CD4-positive, alpha-beta T cell (primary cell): Measurements from ENCODE around the gene RAB1B. TPM values are rescaled to one million over a fixed set of nuclear protein-coding genes. Genes with fewer than 3 reads are reported as not detected.

Experiments used
- ATAC-seq: fragments of 200-7000 bp; cut with Tn5 transposase; one replicate; pipeline ENCODE4 v1.10.0; 2022; ENCODE audit warnings: mild to moderate bottlenecking; ENCODE audit not compliant: poor library complexity
- CTCF ChIA-PET: fragments of 350-600 bp; sonication (Branson Sonifier 250); formaldehyde crosslinking; loops from one replicate; lab custom pipeline; 2021; ENCODE audit warnings: antibody characterized with exemption, inconsistent platforms; lab: Charles Lee
- POLR2A ChIA-PET: fragments of 350-600 bp; sonication (Branson Sonifier 250); formaldehyde crosslinking; loops from one replicate; lab custom pipeline; 2021; ENCODE audit warnings: antibody characterized with exemption, inconsistent platforms; lab: Charles Lee
- DNase-seq, 14 experiments: peaks; one replicate each; pipeline ENCODE4 v3.0.0-alpha.2; 2013 to 2020; ENCODE audit warnings: mixed read lengths in 2 of 14
- H3K27ac ChIP-seq, 2 donors: one replicate each; pipeline versions ENCODE4 v1.5.1 to v1.7.0; 2013; ENCODE audit warnings: low read length in 2 of 2, low read depth in 1 of 2, mild to moderate bottlenecking in 1 of 2
- H3K27me3 ChIP-seq, 2 experiments: 1 replicate in 1 of 2; 2 replicates in 1 of 2; pipeline versions ENCODE4 v1.6.1 to v1.7.0; 2013; ENCODE audit warnings: low read length in 2 of 2, control low read depth in 1 of 2, mild to moderate bottlenecking in 1 of 2, moderate library complexity in 1 of 2; ENCODE audit not compliant: insufficient read depth in 2 of 2, control insufficient read depth in 1 of 2
- H3K36me3 ChIP-seq: one replicate; pipeline ENCODE4 v1.6.1; 2013; ENCODE audit warnings: low read length, control low read depth; ENCODE audit not compliant: insufficient read depth
- H3K4me1 ChIP-seq: one replicate; pipeline ENCODE4 v1.6.1; 2013; ENCODE audit warnings: low read length, control low read depth; ENCODE audit not compliant: insufficient read depth
- H3K4me3 ChIP-seq: one replicate; pipeline ENCODE4 v1.5.1; 2013; ENCODE audit warnings: mild to moderate bottlenecking, low read length, moderate library complexity
- H3K9me3 ChIP-seq, 2 experiments: 1 replicate in 1 of 2; 2 replicates in 1 of 2; pipeline versions ENCODE4 v1.6.1 to v1.7.0; 2013; ENCODE audit warnings: low read length in 2 of 2, mild to moderate bottlenecking in 2 of 2, control low read depth in 1 of 2, moderate library complexity in 1 of 2; ENCODE audit not compliant: control insufficient read depth in 1 of 2, insufficient read depth in 1 of 2
- H3K27ac Mint-ChIP-seq: one replicate; pipeline ENCODE4 v1.8.0; 2020; ENCODE audit warnings: mixed read lengths
- H3K27me3 Mint-ChIP-seq: one replicate; pipeline ENCODE4 v1.8.0; 2021; ENCODE audit warnings: mixed read lengths
- H3K36me3 Mint-ChIP-seq: one replicate; pipeline ENCODE4 v1.8.0; 2021; ENCODE audit warnings: low read depth, mixed read lengths
- H3K4me1 Mint-ChIP-seq: one replicate; pipeline ENCODE4 v1.8.0; 2021; ENCODE audit warnings: low read depth, mixed read lengths
- H3K4me3 Mint-ChIP-seq: one replicate; pipeline ENCODE4 v1.8.0; 2020; ENCODE audit warnings: mild to moderate bottlenecking, mixed read lengths
- H3K9me3 Mint-ChIP-seq: one replicate; pipeline ENCODE4 v1.8.0; 2020; ENCODE audit warnings: mixed read lengths
- intact Hi-C, 2 experiments: fragments of 100-400 bp; cut with DNase I in 1 of 2; cut with micrococcal nuclease in 1 of 2; formaldehyde crosslinking; loops; one replicate each; pipeline versions ENCODE4 v1.15.1 to v1.9.0; 2023 to 2025; cut with DNase I, micrococcal nuclease
- total RNA-seq, 174 experiments: library from RNA in 2 of 174; stranded (reverse) in 2 of 174; gene quantifications; one replicate each; pipeline ENCODE4 v1.2.3 and lab custom pipeline; 2021 to 2026
- TF ChIP-seq, protein P1 (sequence below): fragments of 200-600 bp; IDR thresholded peaks from one replicate; pipeline ENCODE4 v1.8.0; 2022; ENCODE audit warnings: antibody characterized with exemption, mild to moderate bottlenecking

RAB1B gene
- total RNA-seq, 2 experiments from 2014 or later = 27.4 to 29.4 TPM

DNA sequence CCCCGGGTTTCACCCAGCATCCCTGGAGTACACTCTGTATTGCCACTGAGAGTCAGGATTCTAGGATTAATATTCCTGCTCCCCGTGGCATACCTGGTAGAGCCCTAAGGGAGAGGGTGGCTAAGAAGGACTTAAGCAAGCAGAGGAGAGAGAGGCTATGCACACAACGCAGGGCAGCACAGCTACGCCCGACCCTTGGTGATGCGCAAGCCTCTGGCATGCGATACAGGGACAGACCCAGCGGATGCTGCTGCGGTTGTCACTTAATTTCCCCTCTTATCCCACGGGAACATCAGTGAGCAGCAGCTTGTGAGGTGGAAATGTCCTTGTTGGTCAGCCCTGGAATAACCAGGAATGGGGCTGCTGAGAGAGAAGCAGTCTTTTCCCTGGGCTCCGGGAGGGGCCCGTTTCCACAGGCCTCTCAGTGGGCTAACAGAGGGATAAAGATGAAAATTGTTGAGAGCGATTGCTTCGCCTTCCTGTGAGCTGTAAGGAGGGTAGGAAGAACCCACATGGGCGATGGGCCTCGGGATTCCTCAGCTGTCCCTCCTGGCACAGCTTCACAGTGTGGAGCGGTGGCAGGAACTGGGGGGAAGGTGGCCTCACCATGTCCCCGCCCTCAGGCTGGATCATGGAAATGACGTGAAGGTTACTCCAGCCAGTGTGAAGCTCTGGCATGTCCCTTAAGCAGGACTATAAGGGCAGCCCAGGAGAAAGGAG, 48.4 kb upstream of the RAB1B start:
- no peaks in the 10 kb centered on the region for H3K9me3 ChIP-seq
- H3K27me3 Mint-ChIP-seq = no peaks in the 10 kb centered on the region
- peaks cover 82% of the 10 kb centered on the region for H3K36me3 ChIP-seq
- ChIA-PET CTCF (interaction anchor here (0.7 to 5.2 kb wide), 2 partner anchors 62 to 450 kb away, joined by 4 to 54 read pairs; no protein-coding TSS in a partner anchor), POLR2A (interaction anchor here (1.8 kb wide), 1 partner anchor 69 kb away, joined by 5 read pairs; the partner anchor contains the start of gene YIF1A)
- H3K4me3 Mint-ChIP-seq = no peak overlapping the region
- no peaks in the 10 kb centered on the region for H3K9me3 Mint-ChIP-seq
- H3K4me1 ChIP-seq = peaks cover 15% of the 10 kb centered on the region
- H3K4me3 ChIP-seq = no peak overlapping the region
- no peaks in the 10 kb centered on the region for H3K27me3 ChIP-seq
- ATAC-seq (no peak), DNase-seq (no peak)
- peaks cover 7% of the 10 kb centered on the region for H3K4me1 Mint-ChIP-seq
- no peak overlapping the region for H3K27ac Mint-ChIP-seq
- TF ChIP-seq, protein P1, sequence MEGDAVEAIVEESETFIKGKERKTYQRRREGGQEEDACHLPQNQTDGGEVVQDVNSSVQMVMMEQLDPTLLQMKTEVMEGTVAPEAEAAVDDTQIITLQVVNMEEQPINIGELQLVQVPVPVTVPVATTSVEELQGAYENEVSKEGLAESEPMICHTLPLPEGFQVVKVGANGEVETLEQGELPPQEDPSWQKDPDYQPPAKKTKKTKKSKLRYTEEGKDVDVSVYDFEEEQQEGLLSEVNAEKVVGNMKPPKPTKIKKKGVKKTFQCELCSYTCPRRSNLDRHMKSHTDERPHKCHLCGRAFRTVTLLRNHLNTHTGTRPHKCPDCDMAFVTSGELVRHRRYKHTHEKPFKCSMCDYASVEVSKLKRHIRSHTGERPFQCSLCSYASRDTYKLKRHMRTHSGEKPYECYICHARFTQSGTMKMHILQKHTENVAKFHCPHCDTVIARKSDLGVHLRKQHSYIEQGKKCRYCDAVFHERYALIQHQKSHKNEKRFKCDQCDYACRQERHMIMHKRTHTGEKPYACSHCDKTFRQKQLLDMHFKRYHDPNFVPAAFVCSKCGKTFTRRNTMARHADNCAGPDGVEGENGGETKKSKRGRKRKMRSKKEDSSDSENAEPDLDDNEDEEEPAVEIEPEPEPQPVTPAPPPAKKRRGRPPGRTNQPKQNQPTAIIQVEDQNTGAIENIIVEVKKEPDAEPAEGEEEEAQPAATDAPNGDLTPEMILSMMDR = no peak
- no peak overlapping the region for H3K27ac ChIP-seq
- intact Hi-C loops = no loop called here
- peaks cover 85% of the 10 kb centered on the region for H3K36me3 Mint-ChIP-seq

DNA sequence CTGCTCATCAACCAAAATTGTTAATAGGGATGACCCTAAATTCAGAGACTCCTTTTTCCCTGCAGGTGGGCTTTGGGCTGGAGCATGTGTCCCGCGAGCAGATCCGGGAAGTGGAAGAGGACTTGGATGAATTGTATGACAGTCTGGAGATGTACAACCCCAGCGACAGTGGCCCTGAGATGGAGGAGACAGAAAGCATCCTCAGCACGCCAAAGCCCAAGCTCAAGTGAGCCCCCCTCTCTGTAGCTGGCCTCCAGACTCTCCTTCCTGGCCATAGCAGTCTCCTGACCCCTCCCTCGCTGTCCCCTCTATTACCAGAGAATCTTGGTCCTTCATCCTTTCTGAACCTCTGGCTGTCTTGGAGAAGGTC, 47.9 kb upstream of the RAB1B start:
- Histone ChIP-seq H3K27ac (peak overlapping the region in 1 of 2 donors; percentile 80), H3K27me3 (no peaks in the 10 kb centered on the region), H3K4me1 (peaks cover 15% of the 10 kb centered on the region), H3K9me3 (no peaks in the 10 kb centered on the region), H3K4me3 (no peak overlapping the region), H3K36me3 (peaks cover 84% of the 10 kb centered on the region)
- ChIA-PET CTCF (interaction anchor here (5.2 kb wide), 1 partner anchor 62 kb away, joined by 54 read pairs; no protein-coding TSS in a partner anchor), POLR2A (interaction anchor here (1.8 kb wide), 1 partner anchor 68 kb away, joined by 5 read pairs; the partner anchor contains the start of gene YIF1A)
- peaks cover 7% of the 10 kb centered on the region for H3K4me1 Mint-ChIP-seq
- no peak overlapping the region for H3K4me3 Mint-ChIP-seq
- peaks cover 87% of the 10 kb centered on the region for H3K36me3 Mint-ChIP-seq
- H3K27me3 Mint-ChIP-seq = no peaks in the 10 kb centered on the region
- no peaks in the 10 kb centered on the region for H3K9me3 Mint-ChIP-seq
- intact Hi-C loops = no loop called here
- no peak for ATAC-seq
- no peak overlapping the region for H3K27ac Mint-ChIP-seq
- TF ChIP-seq, protein P1 = no peak
- DNase-seq = no peak

DNA sequence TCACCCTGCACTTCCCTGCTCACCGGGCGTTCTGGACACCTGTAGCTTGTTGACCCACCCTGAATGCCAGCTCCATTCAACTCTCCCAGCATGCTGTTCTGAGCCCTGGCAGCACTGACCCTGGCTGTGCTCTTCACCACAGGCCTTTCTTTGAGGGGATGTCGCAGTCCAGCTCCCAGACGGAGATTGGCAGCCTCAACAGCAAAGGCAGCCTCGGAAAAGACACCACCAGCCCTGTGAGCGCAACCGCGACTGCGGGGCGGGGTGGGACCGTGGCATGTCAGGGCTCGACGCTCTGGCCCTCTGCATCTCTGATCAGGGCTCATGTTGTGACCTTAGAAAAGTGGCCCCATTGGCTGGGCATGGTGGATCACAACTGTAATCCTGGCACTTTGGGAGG, 47.4 kb upstream of the RAB1B start:
- Mint-ChIP-seq H3K4me1 (peaks cover 7% of the 10 kb centered on the region), H3K36me3 (peaks cover 85% of the 10 kb centered on the region), H3K27ac (no peak overlapping the region), H3K9me3 (no peaks in the 10 kb centered on the region), H3K27me3 (no peaks in the 10 kb centered on the region), H3K4me3 (no peak overlapping the region)
- peaks cover 85% of the 10 kb centered on the region for H3K36me3 ChIP-seq
- CTCF ChIA-PET = interaction anchor here (2.1 to 5.2 kb wide), 2 partner anchors 61 to 68 kb away, joined by 23 to 54 read pairs; partner anchors contain the start of gene YIF1A
- H3K27ac ChIP-seq = peak overlapping the region in 1 of 2 donors; percentile 80
- ATAC-seq (no peak), DNase-seq (no peak)
- H3K27me3 ChIP-seq = no peaks in the 10 kb centered on the region
- TF ChIP-seq, protein P1 = no peak
- H3K4me3 ChIP-seq = no peak overlapping the region
- H3K9me3 ChIP-seq = no peaks in the 10 kb centered on the region
- intact Hi-C loops = no loop called here
- H3K4me1 ChIP-seq = peaks cover 15% of the 10 kb centered on the region
- POLR2A ChIA-PET = interaction anchor here (1.8 kb wide), 1 partner anchor 68 kb away, joined by 5 read pairs; the partner anchor contains the start of gene YIF1A
